ENCODE results near the gene ARMH2. TPM values are rescaled to one million over a fixed set of nuclear protein-coding genes. Genes with fewer than 3 reads are reported as not detected.
A peak's percentile ranks its signal among the peaks of the same experiment; 100 is the strongest.

Gene ARMH2
- total RNA-seq, 2 donors from 2014 or later: not detected

GRCh38 chr6:24761193-24761835 lies 37.4 kb downstream of the ARMH2 start:
- H3K9me3 Mint-ChIP-seq: peaks cover 5% of the 10 kb centered on the region
- Histone ChIP-seq H3K36me3 (ENCODE audit: control insufficient read depth, insufficient read depth, low read length) (no peaks in the 10 kb centered on the region), H3K9me3 (ENCODE audit: control insufficient read depth, low read length) (no peaks in the 10 kb centered on the region), H3K9ac (ENCODE audit: extremely low read depth, low read length, poor library complexity, severe bottlenecking) (no peak overlapping the region), H3K4me3 (ENCODE audit: low read length) (no peak overlapping the region), H3K27ac (ENCODE audit: low read depth, low read length) (no peak overlapping the region), H3K27me3 (ENCODE audit: control insufficient read depth, insufficient read depth, low read length, poor library complexity, severe bottlenecking) (no peaks in the 10 kb centered on the region), H3K4me1 (ENCODE audit: control insufficient read depth, insufficient read depth, low read length) (no peaks in the 10 kb centered on the region)
- no peaks in the 10 kb centered on the region for H3K36me3 Mint-ChIP-seq (ENCODE audit: low read depth)
- DNase-seq: peak; percentile 72
- no peaks in the 10 kb centered on the region for H3K4me1 Mint-ChIP-seq
- TF ChIP-seq CTCF (conservative IDR thresholded peaks at IDR 0.05): no peak
- 92 to 94% methylated on average over 12 to 17 of the region's 17 CpGs for WGBS, 2 experiments (ENCODE audit: insufficient coverage in 1 of 2, insufficient read length in 1 of 2)
- H3K4me3 Mint-ChIP-seq: no peak overlapping the region
- no peak overlapping the region for H3K27ac Mint-ChIP-seq
- H3K27me3 Mint-ChIP-seq (ENCODE audit: insufficient read depth): no peaks in the 10 kb centered on the region

DNA sequence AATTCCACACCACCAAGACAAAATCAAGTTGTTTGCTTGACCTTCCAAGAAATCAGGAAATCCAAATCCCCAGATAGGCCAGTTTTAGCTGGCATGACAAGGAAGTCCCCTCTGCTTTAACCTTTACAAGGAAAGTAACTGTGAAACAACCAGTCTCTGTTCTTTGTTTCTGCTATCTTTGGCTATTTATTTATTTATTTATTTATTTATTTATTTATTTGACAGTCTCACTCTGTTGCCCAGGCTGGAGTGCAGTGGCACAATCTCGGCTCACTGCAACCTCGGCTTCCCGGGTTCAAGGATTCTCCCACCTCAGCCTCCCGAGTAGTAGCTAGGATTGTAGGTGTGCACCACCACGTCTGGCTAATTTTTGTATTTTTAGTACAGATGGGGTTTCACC lies 38.5 kb downstream of the ARMH2 start:
- no peaks in the 10 kb centered on the region for H3K9me3 ChIP-seq (ENCODE audit: control insufficient read depth, low read length)
- no peaks in the 10 kb centered on the region for H3K27me3 Mint-ChIP-seq (ENCODE audit: insufficient read depth)
- H3K36me3 Mint-ChIP-seq (ENCODE audit: low read depth): no peaks in the 10 kb centered on the region
- H3K9ac ChIP-seq (ENCODE audit: extremely low read depth, low read length, poor library complexity, severe bottlenecking): no peak overlapping the region
- WGBS, 2 experiments (ENCODE audit: insufficient coverage in 1 of 2, insufficient read length in 1 of 2): 94 to 100% methylated on average over 3 to 5 of the region's 5 CpGs
- no peaks in the 10 kb centered on the region for H3K27me3 ChIP-seq (ENCODE audit: control insufficient read depth, insufficient read depth, low read length, poor library complexity, severe bottlenecking)
- H3K4me1 ChIP-seq (ENCODE audit: control insufficient read depth, insufficient read depth, low read length): no peaks in the 10 kb centered on the region
- H3K27ac ChIP-seq (ENCODE audit: low read depth, low read length): no peak overlapping the region
- no peak overlapping the region for H3K4me3 ChIP-seq (ENCODE audit: low read length)
- H3K27ac Mint-ChIP-seq: no peak overlapping the region
- H3K4me1 Mint-ChIP-seq: no peaks in the 10 kb centered on the region
- no peak overlapping the region for H3K4me3 Mint-ChIP-seq
- H3K9me3 Mint-ChIP-seq: peaks cover under 1% of the 10 kb centered on the region
- TF ChIP-seq CTCF (conservative IDR thresholded peaks at IDR 0.05): no peak
- no peaks in the 10 kb centered on the region for H3K36me3 ChIP-seq (ENCODE audit: control insufficient read depth, insufficient read depth, low read length)
- DNase-seq: no peak

- DNase-seq: no peak
- H3K36me3 Mint-ChIP-seq (ENCODE audit: low read depth): no peaks in the 10 kb centered on the region
- H3K27me3 Mint-ChIP-seq (ENCODE audit: insufficient read depth): no peaks in the 10 kb centered on the region
- Histone ChIP-seq H3K4me1 (ENCODE audit: control insufficient read depth, insufficient read depth, low read length) (no peaks in the 10 kb centered on the region), H3K4me3 (ENCODE audit: low read length) (no peak overlapping the region), H3K36me3 (ENCODE audit: control insufficient read depth, insufficient read depth, low read length) (no peaks in the 10 kb centered on the region), H3K27me3 (ENCODE audit: control insufficient read depth, insufficient read depth, low read length, poor library complexity, severe bottlenecking) (no peaks in the 10 kb centered on the region), H3K27ac (ENCODE audit: low read depth, low read length) (no peak overlapping the region), H3K9me3 (ENCODE audit: control insufficient read depth, low read length) (peaks cover 1% of the 10 kb centered on the region), H3K9ac (ENCODE audit: extremely low read depth, low read length, poor library complexity, severe bottlenecking) (no peak overlapping the region)
- no peak overlapping the region for H3K4me3 Mint-ChIP-seq
- H3K4me1 Mint-ChIP-seq: no peaks in the 10 kb centered on the region
- H3K27ac Mint-ChIP-seq: no peak overlapping the region
- H3K9me3 Mint-ChIP-seq: peaks cover under 1% of the 10 kb centered on the region
- TF ChIP-seq CTCF (conservative IDR thresholded peaks at IDR 0.05): no peak
- 96 to 97% methylated on average over 3 of the region's 3 CpGs for WGBS, 2 experiments (ENCODE audit: insufficient coverage in 1 of 2, insufficient read length in 1 of 2)
Observed at GRCh38 chr6:24759718-24760117, 39.0 kb downstream of the ARMH2 start.

All from endodermal cell (in vitro differentiated cells).